Neural progenitor cell (in vitro differentiated cells): Measurements from ENCODE around the gene RUNX1. TPM values are rescaled to one million over a fixed set of nuclear protein-coding genes. Genes with fewer than 3 reads are reported as not detected.

Experiments used
- DNase-seq: peaks from one replicate; pipeline ENCODE4 v3.0.0-alpha.2; 2016; ENCODE audit warnings: low spot score
- H2AFZ ChIP-seq: fragments of 200-600 bp; sonication (generic); replicated peaks from 2 replicates; pipeline ENCODE4 v1.6.1; 2016; ENCODE audit warnings: antibody characterized with exemption
- H3F3A ChIP-seq: fragments of 200-600 bp; sonication (generic); 2 replicates; pipeline ENCODE4 v1.6.1; 2016; ENCODE audit warnings: antibody characterized with exemption, low read depth
- H3K27ac ChIP-seq: fragments of 200-600 bp; sonication (generic); 2 replicates; pipeline ENCODE4 v1.5.1; 2016; ENCODE audit warnings: mild to moderate bottlenecking
- H3K27me3 ChIP-seq: fragments of 200-600 bp; sonication (generic); 2 replicates; pipeline ENCODE4 v1.6.1; 2016; ENCODE audit warnings: mild to moderate bottlenecking, moderate library complexity
- H3K36me3 ChIP-seq: fragments of 200-600 bp; sonication (generic); 2 replicates; pipeline ENCODE4 v1.5.1; 2016
- H3K4me1 ChIP-seq: fragments of 200-600 bp; sonication (generic); 2 replicates; pipeline ENCODE4 v1.6.1; 2016; ENCODE audit warnings: mixed run types
- H3K4me2 ChIP-seq: fragments of 200-600 bp; sonication (generic); 2 replicates; pipeline ENCODE4 v1.6.1; 2016
- H3K4me3 ChIP-seq: fragments of 200-600 bp; sonication (generic); 2 replicates; pipeline ENCODE4 v1.5.1; 2016
- H3K79me2 ChIP-seq: fragments of 200-600 bp; sonication (generic); 2 replicates; pipeline ENCODE4 v1.6.1; 2016; ENCODE audit warnings: low read depth
- H3K9ac ChIP-seq: fragments of 200-600 bp; sonication (generic); 2 replicates; pipeline ENCODE4 v1.6.1; 2016
- H3K9me3 ChIP-seq: fragments of 200-600 bp; sonication (generic); 2 replicates; pipeline ENCODE4 v1.5.1; 2016; ENCODE audit warnings: low read depth
- H4K20me1 ChIP-seq: fragments of 200-600 bp; sonication (generic); 2 replicates; pipeline ENCODE4 v1.6.1; 2016; ENCODE audit warnings: low read depth
- H3K27ac Mint-ChIP-seq: 3 replicates; pipeline ENCODE4 v1.8.0; 2021; ENCODE audit warnings: mixed read lengths
- H3K27me3 Mint-ChIP-seq: 2 replicates; pipeline ENCODE4 v1.8.0; 2022; ENCODE audit warnings: low read depth, mild to moderate bottlenecking, inconsistent platforms, moderate library complexity, mixed read lengths; ENCODE audit not compliant: insufficient read depth
- H3K36me3 Mint-ChIP-seq: 3 replicates; pipeline ENCODE4 v1.8.0; 2021; ENCODE audit warnings: mixed read lengths
- H3K4me1 Mint-ChIP-seq: 3 replicates; pipeline ENCODE4 v1.8.0; 2021; ENCODE audit warnings: mixed read lengths
- H3K4me3 Mint-ChIP-seq: 3 replicates; pipeline ENCODE4 v1.8.0; 2021; ENCODE audit warnings: mild to moderate bottlenecking, moderate library complexity, mixed read lengths
- H3K9me3 Mint-ChIP-seq: 3 replicates; pipeline ENCODE4 v1.8.0; 2020; ENCODE audit warnings: mixed read lengths
- EZH2 ChIP-seq: fragments of 200-600 bp; sonication (generic); IDR thresholded peaks from 2 replicates; pipeline ENCODE4 v1.6.1; 2017; ENCODE audit warnings: antibody characterized with exemption, mild to moderate bottlenecking, moderate library complexity
- EZH2phosphoT487 ChIP-seq: fragments of 200-600 bp; sonication (generic); IDR thresholded peaks from 2 replicates; pipeline ENCODE4 v1.6.1; 2017; ENCODE audit warnings: antibody characterized with exemption
- total RNA-seq: library from RNA; depleted of rRNA; stranded (reverse); fragments of >200 nt; gene quantifications from 2 replicates; pipeline ENCODE4 v1.2.3, GENCODE V29; 2015; ENCODE audit warnings: low replicate concordance
- TF ChIP-seq, protein P1 (sequence below): fragments of 200-600 bp; sonication (generic); IDR thresholded peaks from 2 replicates; pipeline ENCODE4 v1.5.1; 2017; ENCODE audit warnings: antibody characterized with exemption, mild to moderate bottlenecking

Gene RUNX1
- total RNA-seq, 1 donor from 2014 or later, result 0.09 TPM

DNA sequence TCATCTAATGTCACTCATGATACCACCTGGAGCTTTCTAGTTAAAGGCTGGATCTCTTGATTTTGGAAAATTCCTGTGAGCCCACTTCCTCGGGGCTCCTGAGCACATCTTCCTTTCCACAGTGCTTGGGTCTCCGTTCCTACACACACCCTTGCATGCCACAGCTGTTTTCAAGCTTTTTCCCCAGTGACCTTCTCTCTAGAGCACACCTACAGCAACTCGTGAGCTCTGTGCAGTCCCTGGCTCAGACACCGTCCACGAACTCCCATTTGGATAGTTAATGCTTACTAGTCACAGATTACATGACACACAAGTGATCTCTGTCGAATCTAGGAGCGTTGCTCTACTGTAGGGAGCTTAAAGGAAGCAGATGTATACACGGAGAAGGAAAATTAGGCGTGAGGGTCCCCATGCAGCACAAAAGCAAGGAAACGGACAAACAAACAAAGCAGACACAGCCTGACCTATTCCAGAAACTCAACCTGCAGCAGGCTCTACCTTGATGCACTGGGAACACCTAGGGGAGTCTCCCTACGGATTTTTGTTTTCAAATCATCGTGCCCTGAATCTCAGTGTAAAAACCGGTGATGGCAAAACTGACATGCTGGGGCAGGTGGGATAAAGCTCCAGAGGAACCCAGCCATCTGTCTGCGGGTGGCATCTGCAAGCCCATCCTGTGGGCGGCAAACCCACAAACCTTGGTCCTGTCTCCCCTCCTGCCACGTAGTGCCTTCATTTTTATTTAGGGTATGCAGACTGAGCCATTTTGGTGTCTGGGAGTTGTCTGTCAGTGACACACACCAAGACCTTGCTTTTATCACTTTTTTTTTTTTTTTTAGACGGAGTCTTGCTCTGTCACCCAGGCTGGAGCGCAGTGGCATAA is 177.8 kb downstream of the RUNX1 start:
- Mint-ChIP-seq H3K4me1 (peaks cover 5% of the 10 kb centered on the region), H3K27ac (no peak overlapping the region), H3K9me3 (no peaks in the 10 kb centered on the region), H3K4me3 (no peak overlapping the region), H3K36me3 (no peaks in the 10 kb centered on the region), H3K27me3 (peaks cover 11% of the 10 kb centered on the region)
- no peaks in the 10 kb centered on the region for H3F3A ChIP-seq
- no peak overlapping the region for H3K4me2 ChIP-seq
- H3K9ac ChIP-seq, result no peak overlapping the region
- TF ChIP-seq EZH2phosphoT487 (no peak), EZH2 (no peak)
- TF ChIP-seq, protein P1, sequence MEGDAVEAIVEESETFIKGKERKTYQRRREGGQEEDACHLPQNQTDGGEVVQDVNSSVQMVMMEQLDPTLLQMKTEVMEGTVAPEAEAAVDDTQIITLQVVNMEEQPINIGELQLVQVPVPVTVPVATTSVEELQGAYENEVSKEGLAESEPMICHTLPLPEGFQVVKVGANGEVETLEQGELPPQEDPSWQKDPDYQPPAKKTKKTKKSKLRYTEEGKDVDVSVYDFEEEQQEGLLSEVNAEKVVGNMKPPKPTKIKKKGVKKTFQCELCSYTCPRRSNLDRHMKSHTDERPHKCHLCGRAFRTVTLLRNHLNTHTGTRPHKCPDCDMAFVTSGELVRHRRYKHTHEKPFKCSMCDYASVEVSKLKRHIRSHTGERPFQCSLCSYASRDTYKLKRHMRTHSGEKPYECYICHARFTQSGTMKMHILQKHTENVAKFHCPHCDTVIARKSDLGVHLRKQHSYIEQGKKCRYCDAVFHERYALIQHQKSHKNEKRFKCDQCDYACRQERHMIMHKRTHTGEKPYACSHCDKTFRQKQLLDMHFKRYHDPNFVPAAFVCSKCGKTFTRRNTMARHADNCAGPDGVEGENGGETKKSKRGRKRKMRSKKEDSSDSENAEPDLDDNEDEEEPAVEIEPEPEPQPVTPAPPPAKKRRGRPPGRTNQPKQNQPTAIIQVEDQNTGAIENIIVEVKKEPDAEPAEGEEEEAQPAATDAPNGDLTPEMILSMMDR, result no peak
- H3K79me2 ChIP-seq, result no peaks in the 10 kb centered on the region
- no peak overlapping the region for H2AFZ ChIP-seq
- no peaks in the 10 kb centered on the region for H4K20me1 ChIP-seq
- no peaks in the 10 kb centered on the region for H3K4me1 ChIP-seq
- peaks cover 39% of the 10 kb centered on the region for H3K27me3 ChIP-seq
- H3K36me3 ChIP-seq, result no peaks in the 10 kb centered on the region
- H3K4me3 ChIP-seq, result no peak overlapping the region
- H3K27ac ChIP-seq, result no peak overlapping the region
- H3K9me3 ChIP-seq, result no peaks in the 10 kb centered on the region
- no peak for DNase-seq

DNA sequence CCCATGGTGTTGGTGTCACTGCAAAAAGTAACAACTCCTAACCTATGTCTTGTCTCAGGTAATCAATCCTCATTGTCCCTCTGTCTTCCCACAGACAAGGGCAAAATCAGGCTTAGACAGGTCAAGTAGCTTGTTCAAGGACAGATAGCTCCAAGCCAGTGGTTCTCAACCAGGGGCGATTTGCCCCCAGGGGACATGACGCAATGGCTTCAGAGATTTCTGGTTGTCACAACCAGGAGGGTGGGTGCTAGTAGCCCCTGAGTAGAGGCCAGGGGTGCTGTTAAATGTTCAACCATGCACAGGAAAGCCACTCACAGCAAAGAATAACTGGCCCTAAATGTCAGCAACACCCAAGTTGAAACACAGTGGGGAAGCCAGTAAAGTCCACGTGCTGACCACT is 178.9 kb downstream of the RUNX1 start:
- Histone ChIP-seq H3F3A (no peaks in the 10 kb centered on the region), H3K27ac (no peak overlapping the region), H3K27me3 (peaks cover 49% of the 10 kb centered on the region), H2AFZ (no peak overlapping the region), H3K79me2 (no peaks in the 10 kb centered on the region), H3K36me3 (no peaks in the 10 kb centered on the region), H3K9ac (no peak overlapping the region), H4K20me1 (no peaks in the 10 kb centered on the region), H3K4me1 (no peaks in the 10 kb centered on the region), H3K9me3 (no peaks in the 10 kb centered on the region), H3K4me2 (no peak overlapping the region), H3K4me3 (no peak overlapping the region)
- H3K27me3 Mint-ChIP-seq, result peaks cover 14% of the 10 kb centered on the region
- TF ChIP-seq EZH2 (no peak), EZH2phosphoT487 (no peak)
- TF ChIP-seq, protein P1, result no peak
- H3K27ac Mint-ChIP-seq, result no peak overlapping the region
- no peaks in the 10 kb centered on the region for H3K9me3 Mint-ChIP-seq
- H3K36me3 Mint-ChIP-seq, result no peaks in the 10 kb centered on the region
- H3K4me3 Mint-ChIP-seq, result no peak overlapping the region
- H3K4me1 Mint-ChIP-seq, result peaks cover 15% of the 10 kb centered on the region
- DNase-seq, result no peak

DNA sequence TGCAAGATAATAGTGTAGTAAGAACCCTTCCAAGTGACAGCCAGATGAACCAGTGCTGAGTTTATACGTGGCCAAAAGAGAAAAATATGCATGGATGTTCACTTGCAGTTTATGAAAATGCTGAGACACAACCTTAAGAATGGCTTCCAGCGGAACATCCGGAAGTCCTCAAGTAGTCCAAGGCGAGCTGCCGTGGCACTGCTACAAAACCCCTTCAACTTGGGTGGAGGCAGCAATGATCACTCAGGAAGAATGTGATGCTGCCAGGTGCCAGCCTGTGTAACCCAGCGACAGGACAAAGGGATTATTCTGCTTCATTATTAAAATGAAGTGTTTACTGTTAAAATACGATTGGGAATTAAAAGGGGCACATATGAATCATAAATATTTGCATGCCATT is 179.6 kb downstream of the RUNX1 start:
- H3K9me3 ChIP-seq, result no peaks in the 10 kb centered on the region
- no peak overlapping the region for H3K4me2 ChIP-seq
- no peak overlapping the region for H3K27ac Mint-ChIP-seq
- peaks cover 22% of the 10 kb centered on the region for H3K4me1 Mint-ChIP-seq
- peaks cover 20% of the 10 kb centered on the region for H3K27me3 Mint-ChIP-seq
- no peaks in the 10 kb centered on the region for H3K4me1 ChIP-seq
- no peak overlapping the region for H3K4me3 ChIP-seq
- H2AFZ ChIP-seq, result no peak overlapping the region
- H3K27ac ChIP-seq, result no peak overlapping the region
- H3K36me3 Mint-ChIP-seq, result no peaks in the 10 kb centered on the region
- no peaks in the 10 kb centered on the region for H3K79me2 ChIP-seq
- TF ChIP-seq EZH2phosphoT487 (no peak), EZH2 (no peak)
- TF ChIP-seq, protein P1, result no peak
- no peak overlapping the region for H3K4me3 Mint-ChIP-seq
- H3K9ac ChIP-seq, result no peak overlapping the region
- H3F3A ChIP-seq, result no peaks in the 10 kb centered on the region
- no peaks in the 10 kb centered on the region for H3K36me3 ChIP-seq
- H3K27me3 ChIP-seq, result peaks cover 56% of the 10 kb centered on the region
- H4K20me1 ChIP-seq, result no peaks in the 10 kb centered on the region
- no peak for DNase-seq
- no peaks in the 10 kb centered on the region for H3K9me3 Mint-ChIP-seq
